T-helper 1 cell (primary cell): Measurements from ENCODE around the gene KDM5B.
"Not testable (repeated sequence)": the region's sequence is repeated elsewhere in the genome, so short reads cannot be mapped to it uniquely, and the experiment has no call there.

Source experiments
- DNase-seq, 5 donors: peaks; one replicate each; pipeline ENCODE4 v3.0.0-alpha.2; 2012 to 2020

KDM5B gene

GRCh38 chr1:202791077-202791747 lies 17.0 kb downstream of the KDM5B start:
- no peak for DNase-seq

DNA sequence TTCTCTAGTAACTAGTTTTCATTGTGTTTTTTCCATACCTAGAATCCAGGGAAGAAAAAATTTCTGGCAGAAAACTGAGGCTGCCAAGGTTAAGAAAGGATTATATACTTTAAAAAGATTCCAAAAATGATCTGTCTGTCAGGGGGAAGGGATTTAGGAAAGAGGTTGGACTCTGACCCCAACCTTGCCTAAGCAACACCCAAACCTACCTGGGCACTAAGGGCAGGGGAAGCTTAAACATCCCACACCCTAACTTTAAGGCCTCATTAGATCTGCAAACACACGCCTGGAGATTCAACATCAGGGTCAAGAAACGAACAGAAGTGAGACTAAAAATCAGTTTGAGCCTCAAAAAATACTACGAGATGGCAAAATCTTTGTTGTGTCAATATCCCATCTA lies 19.4 kb downstream of the KDM5B start:
- DNase-seq, result no peak

DNA sequence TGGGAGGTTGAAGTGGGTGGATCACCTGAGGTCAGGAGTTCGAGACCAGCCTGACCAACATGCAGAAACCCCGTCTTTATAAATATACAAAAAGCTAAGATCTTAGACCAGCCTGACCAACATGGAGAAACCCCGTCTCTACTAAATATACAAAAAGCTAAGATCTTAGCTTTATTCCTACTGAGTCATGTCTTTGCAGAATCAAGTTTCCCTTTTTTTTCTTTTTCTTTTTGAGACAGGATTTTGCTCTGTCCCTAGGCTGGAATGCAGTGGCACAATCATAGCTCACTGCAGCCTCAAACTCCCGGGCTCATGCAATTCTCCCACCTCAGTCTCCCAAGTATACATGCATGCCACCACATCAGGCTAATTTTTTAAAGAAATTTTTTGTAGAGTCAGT lies 21.4 kb downstream of the KDM5B start:
- no peak for DNase-seq

- no peak for DNase-seq
Measured at GRCh38 chr1:202781180-202781579, 27.0 kb downstream of the KDM5B start.

GRCh38 chr1:202770135-202770534 lies 38.1 kb downstream of the KDM5B start:
- no peak for DNase-seq

DNA sequence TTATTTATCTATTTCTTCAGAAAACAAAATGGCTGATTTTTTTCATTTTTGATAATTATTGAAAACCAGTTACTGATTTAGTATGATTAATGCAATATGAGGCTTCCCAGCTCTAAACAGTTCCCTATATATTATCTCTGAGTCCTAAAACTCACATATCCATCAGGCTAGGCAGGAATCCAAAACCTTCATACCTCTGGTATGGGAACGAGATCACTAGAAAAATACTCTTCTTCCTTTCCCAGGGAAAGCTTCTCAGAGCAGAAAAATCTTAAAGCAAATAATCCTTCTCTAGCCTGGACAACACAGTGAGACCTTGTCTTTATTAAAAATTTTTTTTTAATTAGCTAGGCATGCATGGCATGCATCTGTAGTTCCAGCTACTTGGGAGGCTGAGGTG lies 42.5 kb downstream of the KDM5B start:
- no peak for DNase-seq

DNA sequence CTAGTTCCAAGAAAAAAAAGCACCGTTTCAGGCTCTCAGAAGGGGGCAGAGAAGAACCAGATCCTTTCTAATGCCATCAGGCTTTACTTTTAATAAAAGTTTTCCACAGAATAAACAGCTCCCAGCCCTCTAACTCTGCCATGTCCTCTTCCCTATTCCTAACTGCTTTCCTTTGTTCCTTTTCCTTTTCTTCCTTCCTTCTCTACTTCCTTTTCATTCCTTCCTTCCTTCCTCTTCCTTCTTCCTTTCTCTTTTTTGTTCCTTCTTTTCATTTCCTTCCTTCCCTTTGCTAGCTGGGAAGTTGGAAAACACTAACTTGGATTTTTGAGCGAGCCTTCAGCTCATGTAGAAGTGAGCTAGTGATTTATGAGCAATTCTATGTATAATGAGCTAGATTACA lies 46.2 kb downstream of the KDM5B start:
- DNase-seq, result no peak

DNA sequence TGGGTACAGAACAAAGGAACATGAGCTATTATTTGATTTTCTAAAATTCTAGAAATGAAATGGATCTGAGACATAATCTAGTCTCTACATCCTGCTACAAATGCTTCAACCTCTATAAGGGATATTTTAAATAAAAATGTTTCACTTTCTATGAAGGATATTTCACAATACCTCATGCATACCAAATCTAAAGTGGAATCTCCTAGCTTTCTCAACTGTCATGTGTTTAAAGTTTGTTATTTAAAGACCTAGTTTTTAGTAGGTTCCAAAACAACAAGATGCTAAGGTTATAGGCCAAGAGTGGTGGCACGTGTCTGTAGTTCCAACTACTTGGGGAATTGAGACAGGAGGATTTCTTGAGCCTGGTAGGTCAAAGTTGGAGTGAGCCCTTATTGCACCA lies 47.6 kb downstream of the KDM5B start:
- DNase-seq, result no peak

- no peak for DNase-seq
Measured at GRCh38 chr1:202756391-202756790, 51.8 kb downstream of the KDM5B start.

- no peak for DNase-seq
Measured at GRCh38 chr1:202754293-202754692, 53.9 kb downstream of the KDM5B start.

- no peak for DNase-seq
Measured at GRCh38 chr1:202752774-202753173, 55.4 kb downstream of the KDM5B start.

DNA sequence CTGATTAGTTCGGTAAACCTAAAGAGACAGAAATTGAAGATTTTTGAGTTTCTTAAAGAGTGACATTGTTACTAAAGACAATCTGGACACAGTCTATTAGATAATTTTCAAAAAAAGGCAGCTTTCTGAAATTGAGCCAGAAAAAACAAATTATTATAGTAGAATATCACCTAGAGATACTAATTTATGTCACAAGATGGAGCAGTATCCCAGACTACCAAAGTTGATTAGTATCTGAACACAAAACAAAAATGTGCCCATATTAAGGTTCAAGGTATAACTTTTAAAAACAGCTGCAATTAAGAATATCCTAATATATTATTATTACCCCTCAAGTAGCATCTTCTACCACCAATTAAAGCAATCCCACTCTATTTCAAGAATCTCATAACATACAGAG lies 57.5 kb downstream of the KDM5B start:
- DNase-seq, result no peak

DNA sequence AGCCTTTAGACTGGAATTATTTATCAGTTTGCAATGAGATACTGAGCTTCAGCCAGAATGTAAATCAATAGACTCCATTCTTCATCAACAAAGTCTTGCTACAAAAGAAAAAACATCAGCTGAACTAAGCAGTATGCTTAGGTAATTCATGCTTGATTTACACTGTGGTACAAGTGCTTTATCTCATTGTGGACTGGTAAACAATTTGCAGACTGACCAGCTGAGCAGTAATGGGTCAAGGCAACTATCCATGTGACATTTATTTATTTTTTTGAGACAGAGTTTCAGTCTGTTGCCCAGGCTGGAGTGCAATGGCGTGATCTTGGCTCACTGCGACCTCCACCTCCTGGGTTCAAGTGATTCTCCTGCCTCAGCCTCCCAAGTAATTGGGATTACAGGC lies 58.2 kb downstream of the KDM5B start:
- no peak for DNase-seq

GRCh38 chr1:202745323-202745888 lies 62.8 kb downstream of the KDM5B start:
- DNase-seq, result no peak

- not testable (repeated sequence) for DNase-seq
Measured at GRCh38 chr1:202744770-202745169, 63.5 kb downstream of the KDM5B start.

- no peak for DNase-seq
Measured at GRCh38 chr1:202742496-202742895, 65.7 kb downstream of the KDM5B start.

- no peak for DNase-seq
Measured at GRCh38 chr1:202733251-202733650, 75.0 kb downstream of the KDM5B start.

GRCh38 chr1:202728951-202729350 lies 79.3 kb downstream of the KDM5B start:
- DNase-seq, result no peak

DNA sequence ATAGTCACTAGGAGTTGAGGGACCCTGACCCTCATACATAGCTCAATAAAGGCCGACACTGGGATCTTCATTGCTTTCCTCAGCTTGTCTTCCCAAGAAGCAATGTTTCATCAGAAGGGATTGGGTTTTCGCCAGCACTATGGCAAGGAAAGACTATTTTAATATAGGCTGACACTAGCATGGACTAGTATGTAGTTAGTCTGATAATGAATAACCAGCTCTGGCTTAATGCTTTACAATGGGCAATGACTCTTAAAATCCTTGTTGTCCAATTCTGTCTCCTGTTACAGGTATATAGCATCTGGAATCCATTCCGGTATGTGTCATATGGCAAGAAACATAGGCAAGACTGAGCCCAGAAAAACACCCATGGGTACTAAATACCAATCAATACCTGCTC lies 82.7 kb downstream of the KDM5B start:
- no peak for DNase-seq

DNA sequence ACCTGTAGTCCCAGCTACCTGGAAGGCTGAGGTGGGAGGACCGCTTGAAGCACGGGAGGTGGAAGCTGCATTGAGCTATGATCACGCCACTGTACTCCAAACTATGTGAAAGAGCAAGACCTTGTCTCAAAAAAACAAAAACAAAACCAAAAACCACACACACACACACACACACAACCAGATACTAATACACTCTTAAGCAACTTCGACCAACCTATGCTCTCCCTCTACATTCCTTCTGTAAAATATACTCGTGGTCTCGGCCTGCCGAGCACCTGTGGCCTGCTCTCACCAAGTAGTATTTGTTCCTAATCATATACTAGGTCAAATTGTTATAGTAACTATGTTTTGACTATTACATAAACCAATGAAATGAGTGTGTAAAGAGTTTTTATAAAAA lies 84.5 kb downstream of the KDM5B start:
- no peak for DNase-seq

- DNase-seq, result not testable (repeated sequence)
Measured at GRCh38 chr1:202723046-202723445, 85.2 kb downstream of the KDM5B start.

DNA sequence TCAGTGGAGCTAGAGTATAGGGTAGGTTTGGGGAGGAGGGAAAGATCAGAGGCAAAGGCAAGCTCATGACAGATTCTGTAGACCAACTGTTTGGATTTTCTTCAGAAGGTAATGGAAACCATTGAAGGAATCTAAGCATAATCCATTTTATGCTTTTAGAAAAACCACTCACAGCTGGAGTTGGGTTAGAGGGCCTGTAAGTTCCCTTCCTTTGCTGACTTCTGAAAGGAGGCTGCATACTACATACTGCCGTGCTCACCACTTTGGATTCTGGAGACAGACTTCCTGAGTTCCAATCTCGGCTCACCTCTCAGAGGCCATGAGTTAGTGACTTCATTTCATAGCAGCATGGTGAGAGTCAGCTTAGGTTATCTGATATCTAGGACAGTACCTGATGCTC lies 91.6 kb downstream of the KDM5B start:
- no peak for DNase-seq

- not testable (repeated sequence) for DNase-seq
Measured at GRCh38 chr1:202714202-202714601, 94.0 kb downstream of the KDM5B start.

GRCh38 chr1:202713110-202713509 lies 95.1 kb downstream of the KDM5B start:
- DNase-seq, result no peak
